Activated CD4-positive, alpha-beta T cell treated with anti-CD3 and anti-CD28 coated beads for 36 hours (primary cell): ENCODE results near the gene PTCH1. TPM values are rescaled to one million over a fixed set of nuclear protein-coding genes. Genes with fewer than 3 reads are reported as not detected.

Experiments
- ATAC-seq: fragments of 200-7000 bp; cut with Tn5 transposase; one replicate; pipeline ENCODE4 v1.10.0; 2021; ENCODE audit warnings: mild to moderate bottlenecking, moderate library complexity
- CTCF ChIA-PET: fragments of 350-600 bp; sonication (Branson Sonifier 250); formaldehyde crosslinking; loops from one replicate; lab custom pipeline; 2021; ENCODE audit warnings: antibody characterized with exemption; lab: Charles Lee
- POLR2A ChIA-PET: fragments of 350-600 bp; sonication (Branson Sonifier 250); formaldehyde crosslinking; loops from one replicate; lab custom pipeline; 2021; ENCODE audit warnings: antibody characterized with exemption, inconsistent platforms; lab: Charles Lee
- DNase-seq: peaks from one replicate; pipeline ENCODE4 v3.0.0-alpha.2; 2020
- H3K27ac Mint-ChIP-seq: one replicate; pipeline ENCODE4 v1.8.0; 2021; ENCODE audit warnings: mixed read lengths
- H3K27me3 Mint-ChIP-seq: one replicate; pipeline ENCODE4 v1.8.0; 2021; ENCODE audit warnings: mixed read lengths
- H3K36me3 Mint-ChIP-seq: one replicate; pipeline ENCODE4 v1.8.0; 2021; ENCODE audit warnings: low read depth, mixed read lengths
- H3K4me1 Mint-ChIP-seq: one replicate; pipeline ENCODE4 v1.8.0; 2021; ENCODE audit warnings: mixed read lengths
- H3K4me3 Mint-ChIP-seq: one replicate; pipeline ENCODE4 v1.8.0; 2021; ENCODE audit warnings: mild to moderate bottlenecking, moderate library complexity, mixed read lengths
- H3K9me3 Mint-ChIP-seq: one replicate; pipeline ENCODE4 v1.8.0; 2021; ENCODE audit warnings: low read depth, mixed read lengths
- intact Hi-C, 2 experiments: fragments of 100-400 bp; cut with DNase I in 1 of 2; cut with micrococcal nuclease in 1 of 2; formaldehyde crosslinking; loops; one replicate each; pipeline versions ENCODE4 v1.14.2 to v1.15.1; 2022 to 2024; cut with DNase I, micrococcal nuclease
- total RNA-seq, 2 experiments: library from RNA; stranded (reverse); gene quantifications; one replicate each; pipeline ENCODE4 v1.2.3, GENCODE V29; 2021

Gene PTCH1
- total RNA-seq, 2 experiments from 2014 or later, result 4.4 to 5.6 TPM

GRCh38 chr9:95419444-95419843 is 97.3 kb downstream of the PTCH1 start:
- H3K4me1 Mint-ChIP-seq, result peaks cover 4% of the 10 kb centered on the region
- peaks cover 15% of the 10 kb centered on the region for H3K9me3 Mint-ChIP-seq
- no peaks in the 10 kb centered on the region for H3K27me3 Mint-ChIP-seq
- ATAC-seq (peak; percentile 30), DNase-seq (no peak)
- peaks cover 16% of the 10 kb centered on the region for H3K36me3 Mint-ChIP-seq
- intact Hi-C loops, result no loop called here
- H3K4me3 Mint-ChIP-seq, result no peak overlapping the region
- H3K27ac Mint-ChIP-seq, result no peak overlapping the region
- ChIA-PET POLR2A (no interaction called here), CTCF (no interaction called here)

DNA sequence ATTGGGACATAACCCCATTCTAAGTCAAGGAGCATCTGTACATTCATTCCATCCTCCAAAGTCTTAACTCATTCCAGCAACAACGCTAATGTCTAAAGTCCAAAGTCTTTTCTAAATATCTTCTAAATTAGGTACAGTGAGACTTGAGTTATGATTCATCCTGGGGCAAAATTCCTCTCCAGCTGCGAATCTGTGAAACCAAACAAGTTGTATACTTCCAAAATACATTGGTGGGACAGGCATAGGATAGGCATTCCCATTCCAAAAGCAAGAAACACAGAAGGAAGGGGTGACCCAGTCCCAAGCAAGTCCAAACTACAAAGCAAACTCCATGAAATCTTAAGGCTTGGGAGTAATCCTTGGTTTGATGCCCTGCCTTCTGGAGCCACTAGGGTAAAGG is 101.6 kb downstream of the PTCH1 start:
- H3K27ac Mint-ChIP-seq, result no peak overlapping the region
- no peaks in the 10 kb centered on the region for H3K9me3 Mint-ChIP-seq
- DNase-seq, result no peak
- CTCF ChIA-PET, result no interaction called here
- no peaks in the 10 kb centered on the region for H3K36me3 Mint-ChIP-seq
- no peak for ATAC-seq
- peaks cover 4% of the 10 kb centered on the region for H3K4me1 Mint-ChIP-seq
- POLR2A ChIA-PET, result no interaction called here
- H3K4me3 Mint-ChIP-seq, result no peak overlapping the region
- no peaks in the 10 kb centered on the region for H3K27me3 Mint-ChIP-seq
- intact Hi-C loops, result no loop called here

- ChIA-PET CTCF (no interaction called here), POLR2A (no interaction called here)
- Mint-ChIP-seq H3K9me3 (no peaks in the 10 kb centered on the region), H3K4me3 (no peak overlapping the region), H3K4me1 (peaks cover 4% of the 10 kb centered on the region), H3K36me3 (no peaks in the 10 kb centered on the region), H3K27me3 (no peaks in the 10 kb centered on the region), H3K27ac (no peak overlapping the region)
- intact Hi-C loops, result no loop called here
- DNase-seq (no peak), ATAC-seq (no peak)
These were observed 103.0 kb downstream of the PTCH1 start for GRCh38 chr9:95413793-95414192.

- DNase-seq, result no peak
- no peaks in the 10 kb centered on the region for H3K27me3 Mint-ChIP-seq
- H3K36me3 Mint-ChIP-seq, result no peaks in the 10 kb centered on the region
- ATAC-seq, result no peak
- peaks cover 4% of the 10 kb centered on the region for H3K4me1 Mint-ChIP-seq
- CTCF ChIA-PET, result interaction anchor here (0.6 to 0.7 kb wide), 2 partner anchors 14 to 50 kb away, joined by 3 read pairs; no protein-coding TSS in a partner anchor
- POLR2A ChIA-PET, result no interaction called here
- intact Hi-C loops, result no loop called here
- no peak overlapping the region for H3K27ac Mint-ChIP-seq
- H3K4me3 Mint-ChIP-seq, result no peak overlapping the region
- H3K9me3 Mint-ChIP-seq, result no peaks in the 10 kb centered on the region
These were observed 105.5 kb downstream of the PTCH1 start for GRCh38 chr9:95411054-95411892.

DNA sequence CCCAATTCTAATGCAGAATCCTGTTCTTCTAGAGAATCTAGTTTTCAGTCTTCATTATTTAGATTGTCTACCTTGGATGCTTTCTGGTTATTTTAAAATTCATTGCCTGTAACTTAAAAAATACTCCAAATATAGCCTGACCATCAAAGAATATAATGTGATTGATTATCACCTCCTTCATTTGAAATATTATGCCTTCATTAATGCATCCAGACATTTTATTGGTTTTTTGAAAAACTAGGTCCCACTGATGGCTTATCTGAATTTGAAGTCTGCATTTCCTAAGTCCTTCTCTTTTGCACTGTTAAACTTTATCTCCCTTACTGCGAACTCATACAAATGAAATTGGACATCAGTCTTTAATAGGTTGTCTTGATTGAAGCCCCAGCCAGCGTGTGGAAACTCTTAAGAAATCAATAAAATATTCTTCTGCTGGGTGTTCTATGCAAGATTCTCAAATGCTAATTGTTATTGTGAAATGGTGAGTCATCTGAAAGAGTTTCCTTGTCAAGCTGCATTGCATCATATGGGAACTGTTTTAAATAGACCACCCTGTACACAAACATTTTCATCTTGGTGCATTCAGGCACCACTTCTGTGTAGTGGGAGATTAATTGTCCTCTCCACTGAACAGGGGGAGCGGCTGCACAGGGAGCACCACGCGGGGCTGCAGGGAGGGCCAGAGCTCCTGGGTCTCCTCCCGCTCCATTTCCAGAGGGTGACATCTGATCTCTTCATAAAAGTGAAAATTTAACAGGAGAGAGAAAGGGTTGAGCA is 106.9 kb downstream of the PTCH1 start:
- Mint-ChIP-seq H3K36me3 (no peaks in the 10 kb centered on the region), H3K27me3 (no peaks in the 10 kb centered on the region), H3K27ac (peak overlapping the region; percentile 43), H3K4me3 (no peak overlapping the region), H3K9me3 (no peaks in the 10 kb centered on the region), H3K4me1 (peaks cover 4% of the 10 kb centered on the region)
- intact Hi-C loops, result no loop called here
- DNase-seq (no peak), ATAC-seq (no peak)
- POLR2A ChIA-PET, result interaction anchor here (0.7 kb wide), 1 partner anchor 10 kb away, joined by 3 read pairs; no protein-coding TSS in a partner anchor
- CTCF ChIA-PET, result no interaction called here

- intact Hi-C loops, result no loop called here
- Mint-ChIP-seq H3K4me3 (no peak overlapping the region), H3K9me3 (peaks cover 6% of the 10 kb centered on the region), H3K4me1 (peaks cover 4% of the 10 kb centered on the region), H3K36me3 (no peaks in the 10 kb centered on the region), H3K27ac (no peak overlapping the region), H3K27me3 (peaks cover 7% of the 10 kb centered on the region)
- CTCF ChIA-PET, result no interaction called here
- POLR2A ChIA-PET, result no interaction called here
- no peak for ATAC-seq
- DNase-seq, result no peak
These were observed 109.2 kb downstream of the PTCH1 start for GRCh38 chr9:95407524-95407923.

DNA sequence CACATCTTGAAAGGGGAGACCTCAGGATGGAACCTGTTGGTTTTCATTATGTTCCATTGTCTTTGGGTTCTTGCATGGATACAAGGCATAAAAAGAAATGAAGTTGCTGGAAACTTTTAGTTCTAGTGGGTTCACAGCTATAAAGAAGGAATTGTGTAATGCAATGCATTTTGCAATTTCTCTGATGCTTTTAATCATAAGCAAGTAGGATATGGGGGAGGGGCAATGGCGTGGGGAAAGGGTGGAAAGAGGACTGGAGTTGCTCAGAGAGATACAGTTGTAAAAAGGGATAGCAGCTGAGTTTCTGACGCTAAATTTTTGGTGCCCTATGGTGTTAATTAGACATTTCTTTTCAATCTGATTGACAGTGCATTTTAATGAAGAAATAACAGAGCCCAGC is 110.7 kb downstream of the PTCH1 start:
- ChIA-PET CTCF (no interaction called here), POLR2A (interaction anchor here (0.6 kb wide), 1 partner anchor 353 kb away, joined by 5 read pairs; no protein-coding TSS in a partner anchor)
- intact Hi-C loops, result no loop called here
- Mint-ChIP-seq H3K4me1 (peaks cover 4% of the 10 kb centered on the region), H3K36me3 (no peaks in the 10 kb centered on the region), H3K27me3 (peaks cover 11% of the 10 kb centered on the region), H3K9me3 (peaks cover 6% of the 10 kb centered on the region), H3K4me3 (no peak overlapping the region), H3K27ac (no peak overlapping the region)
- no peak for DNase-seq
- no peak for ATAC-seq

GRCh38 chr9:95399261-95399660 is 117.5 kb downstream of the PTCH1 start:
- no peak overlapping the region for H3K27ac Mint-ChIP-seq
- ATAC-seq (no peak), DNase-seq (no peak)
- H3K27me3 Mint-ChIP-seq, result peaks cover 19% of the 10 kb centered on the region
- ChIA-PET CTCF (no interaction called here), POLR2A (interaction anchor here (0.6 kb wide), 1 partner anchor 10 kb away, joined by 3 read pairs; no protein-coding TSS in a partner anchor)
- H3K9me3 Mint-ChIP-seq, result peaks cover 8% of the 10 kb centered on the region
- no peaks in the 10 kb centered on the region for H3K36me3 Mint-ChIP-seq
- no peak overlapping the region for H3K4me3 Mint-ChIP-seq
- intact Hi-C loops, result no loop called here
- no peaks in the 10 kb centered on the region for H3K4me1 Mint-ChIP-seq

Other genes with a start within 250 kb of the PTCH1 start
- gene FANCC, start 199.3 kb downstream of the PTCH1 start, total RNA-seq, result 10 to 100 TPM; 15.9 to 16.7 TPM